ENCODE data around the gene XYLT1. TPM values are rescaled to one million over a fixed set of nuclear protein-coding genes. Genes with fewer than 3 reads are reported as not detected.

XYLT1 gene
- polyA plus RNA-seq, 1 of the 3 experiments (the other 2 are of a cell fraction): 17.6 TPM

DNA sequence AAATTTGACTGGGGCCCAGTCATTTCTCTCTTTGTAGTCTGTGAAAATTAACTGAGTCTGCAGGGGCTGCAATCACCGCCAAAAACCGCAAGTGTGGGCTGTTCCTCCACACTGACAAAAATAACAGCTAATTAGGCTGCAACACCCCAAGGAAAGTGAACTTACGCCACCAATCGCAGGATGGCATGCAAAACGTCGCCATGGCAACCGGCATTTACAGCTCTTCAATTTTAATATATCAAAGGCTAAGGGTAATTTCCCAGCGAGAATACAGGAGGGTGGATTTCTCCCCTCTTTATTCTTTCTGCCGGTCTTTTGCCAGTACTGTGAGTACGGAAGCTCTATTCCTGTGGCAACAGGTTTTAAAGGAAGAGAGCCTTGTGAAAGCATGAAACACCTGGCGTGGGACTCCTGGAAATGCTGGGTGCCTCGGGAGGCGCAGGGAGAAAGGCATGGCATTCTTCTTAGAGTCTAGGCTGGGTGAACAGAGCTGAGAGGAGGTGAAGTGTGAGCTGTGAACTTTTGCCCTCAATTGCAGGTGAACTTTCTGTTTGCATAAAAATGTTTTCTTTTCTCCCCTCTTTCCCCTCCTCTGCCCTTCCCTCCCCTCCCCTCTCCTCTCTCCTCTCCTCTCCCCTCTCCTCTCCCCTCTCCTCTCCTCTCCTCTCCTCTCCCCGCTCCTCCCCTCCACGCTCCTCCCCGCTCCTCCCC is 399.7 kb downstream of the XYLT1 start:
- no peak overlapping the region for H2AFZ ChIP-seq (ENCODE audit: low read depth)
- H3K4me3 ChIP-seq (ENCODE audit: low read depth in 2 of 2, low read length in 1 of 2): no peak overlapping the region
- 66% methylated on average over 16 of the region's 16 CpGs for WGBS (ENCODE audit: low lambda C conversion rate)
- ChIA-PET CTCF (no interaction called here), POLR2A (no interaction called here)
- no peaks in the 10 kb centered on the region for H4K20me1 ChIP-seq (ENCODE audit: insufficient read depth)
- DNase-seq: no peak
- no peaks in the 10 kb centered on the region for H3K79me2 ChIP-seq (ENCODE audit: insufficient read depth)
- no peak overlapping the region for H3K27ac ChIP-seq (ENCODE audit: low read depth in 2 of 2, low read length in 1 of 2)
- H3K9me3 ChIP-seq: no peaks in the 10 kb centered on the region
- H3F3A ChIP-seq (replicated peaks; ENCODE audit: insufficient read depth): no peaks in the 10 kb centered on the region
- H3K36me3 ChIP-seq (replicated peaks in 1 of 2; ENCODE audit: control insufficient read depth in 1 of 2, insufficient read depth in 2 of 2, low read length in 1 of 2): no peaks in the 10 kb centered on the region
- peaks cover 0 to 4% of the 10 kb centered on the region in 2 experiments; a peak in 1 of 4 replicates for H3K4me1 ChIP-seq (ENCODE audit: control insufficient read depth in 1 of 2, insufficient read depth in 2 of 2, low read depth in 1 of 2, low read length in 1 of 2)
- no peak overlapping the region for H3K9ac ChIP-seq
- no peak for TF ChIP-seq GABPA (IDR thresholded peaks at IDR 0.05; ENCODE audit: low read depth)
- TF ChIP-seq FOXM1 (IDR thresholded peaks at IDR 0.05; ENCODE audit: low read depth): no peak
- no peak for TF ChIP-seq SIN3A (IDR thresholded peaks at IDR 0.05; ENCODE audit: borderline replicate concordance, low read depth, low read length)
- no peak for TF ChIP-seq POLR2AphosphoS5 (IDR thresholded peaks at IDR 0.05; ENCODE audit: low read depth, low read length)
- TF ChIP-seq ELF1 (IDR thresholded peaks at IDR 0.05): no peak
- TF ChIP-seq, protein P1, sequence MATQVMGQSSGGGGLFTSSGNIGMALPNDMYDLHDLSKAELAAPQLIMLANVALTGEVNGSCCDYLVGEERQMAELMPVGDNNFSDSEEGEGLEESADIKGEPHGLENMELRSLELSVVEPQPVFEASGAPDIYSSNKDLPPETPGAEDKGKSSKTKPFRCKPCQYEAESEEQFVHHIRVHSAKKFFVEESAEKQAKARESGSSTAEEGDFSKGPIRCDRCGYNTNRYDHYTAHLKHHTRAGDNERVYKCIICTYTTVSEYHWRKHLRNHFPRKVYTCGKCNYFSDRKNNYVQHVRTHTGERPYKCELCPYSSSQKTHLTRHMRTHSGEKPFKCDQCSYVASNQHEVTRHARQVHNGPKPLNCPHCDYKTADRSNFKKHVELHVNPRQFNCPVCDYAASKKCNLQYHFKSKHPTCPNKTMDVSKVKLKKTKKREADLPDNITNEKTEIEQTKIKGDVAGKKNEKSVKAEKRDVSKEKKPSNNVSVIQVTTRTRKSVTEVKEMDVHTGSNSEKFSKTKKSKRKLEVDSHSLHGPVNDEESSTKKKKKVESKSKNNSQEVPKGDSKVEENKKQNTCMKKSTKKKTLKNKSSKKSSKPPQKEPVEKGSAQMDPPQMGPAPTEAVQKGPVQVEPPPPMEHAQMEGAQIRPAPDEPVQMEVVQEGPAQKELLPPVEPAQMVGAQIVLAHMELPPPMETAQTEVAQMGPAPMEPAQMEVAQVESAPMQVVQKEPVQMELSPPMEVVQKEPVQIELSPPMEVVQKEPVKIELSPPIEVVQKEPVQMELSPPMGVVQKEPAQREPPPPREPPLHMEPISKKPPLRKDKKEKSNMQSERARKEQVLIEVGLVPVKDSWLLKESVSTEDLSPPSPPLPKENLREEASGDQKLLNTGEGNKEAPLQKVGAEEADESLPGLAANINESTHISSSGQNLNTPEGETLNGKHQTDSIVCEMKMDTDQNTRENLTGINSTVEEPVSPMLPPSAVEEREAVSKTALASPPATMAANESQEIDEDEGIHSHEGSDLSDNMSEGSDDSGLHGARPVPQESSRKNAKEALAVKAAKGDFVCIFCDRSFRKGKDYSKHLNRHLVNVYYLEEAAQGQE (IDR thresholded peaks at IDR 0.05; ENCODE audit: low read depth, low read length): no peak
- TF ChIP-seq, protein P2, sequence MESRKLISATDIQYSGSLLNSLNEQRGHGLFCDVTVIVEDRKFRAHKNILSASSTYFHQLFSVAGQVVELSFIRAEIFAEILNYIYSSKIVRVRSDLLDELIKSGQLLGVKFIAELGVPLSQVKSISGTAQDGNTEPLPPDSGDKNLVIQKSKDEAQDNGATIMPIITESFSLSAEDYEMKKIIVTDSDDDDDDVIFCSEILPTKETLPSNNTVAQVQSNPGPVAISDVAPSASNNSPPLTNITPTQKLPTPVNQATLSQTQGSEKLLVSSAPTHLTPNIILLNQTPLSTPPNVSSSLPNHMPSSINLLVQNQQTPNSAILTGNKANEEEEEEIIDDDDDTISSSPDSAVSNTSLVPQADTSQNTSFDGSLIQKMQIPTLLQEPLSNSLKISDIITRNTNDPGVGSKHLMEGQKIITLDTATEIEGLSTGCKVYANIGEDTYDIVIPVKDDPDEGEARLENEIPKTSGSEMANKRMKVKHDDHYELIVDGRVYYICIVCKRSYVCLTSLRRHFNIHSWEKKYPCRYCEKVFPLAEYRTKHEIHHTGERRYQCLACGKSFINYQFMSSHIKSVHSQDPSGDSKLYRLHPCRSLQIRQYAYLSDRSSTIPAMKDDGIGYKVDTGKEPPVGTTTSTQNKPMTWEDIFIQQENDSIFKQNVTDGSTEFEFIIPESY (IDR thresholded peaks at IDR 0.05; ENCODE audit: borderline replicate concordance, low read depth): no peak
- no peak for TF ChIP-seq RFX5 (IDR thresholded peaks at IDR 0.05; ENCODE audit: low read length)
- no peaks in the 10 kb centered on the region for H3K27me3 ChIP-seq (ENCODE audit: insufficient read depth)
- H3K9me2 ChIP-seq: no peaks in the 10 kb centered on the region
- H3K4me2 ChIP-seq: no peak overlapping the region

GRCh38 chr16:17069681-17070080 is 401.1 kb downstream of the XYLT1 start:
- H3K9me3 ChIP-seq: no peaks in the 10 kb centered on the region
- ChIA-PET POLR2A (no interaction called here), CTCF (no interaction called here)
- no peak overlapping the region for H2AFZ ChIP-seq (ENCODE audit: low read depth)
- H3K9me2 ChIP-seq: no peaks in the 10 kb centered on the region
- 66% methylated on average over 2 of the region's 2 CpGs for WGBS (ENCODE audit: low lambda C conversion rate)
- H3K27ac ChIP-seq (ENCODE audit: low read depth in 2 of 2, low read length in 1 of 2): no peak overlapping the region
- H3K9ac ChIP-seq: no peak overlapping the region
- no peaks in the 10 kb centered on the region for H3K79me2 ChIP-seq (ENCODE audit: insufficient read depth)
- H3K36me3 ChIP-seq (replicated peaks in 1 of 2; ENCODE audit: control insufficient read depth in 1 of 2, insufficient read depth in 2 of 2, low read length in 1 of 2): no peaks in the 10 kb centered on the region
- no peak for TF ChIP-seq RCOR1 (IDR thresholded peaks at IDR 0.05; ENCODE audit: low read length)
- TF ChIP-seq NFIC (IDR thresholded peaks at IDR 0.05; ENCODE audit: borderline replicate concordance): no peak
- TF ChIP-seq, protein P1 (IDR thresholded peaks at IDR 0.05; ENCODE audit: low read depth, low read length): no peak
- TF ChIP-seq JUND (IDR thresholded peaks at IDR 0.05): no peak
- no peak for TF ChIP-seq MXI1 (IDR thresholded peaks at IDR 0.05; ENCODE audit: low read depth, low read length)
- TF ChIP-seq, protein P3, sequence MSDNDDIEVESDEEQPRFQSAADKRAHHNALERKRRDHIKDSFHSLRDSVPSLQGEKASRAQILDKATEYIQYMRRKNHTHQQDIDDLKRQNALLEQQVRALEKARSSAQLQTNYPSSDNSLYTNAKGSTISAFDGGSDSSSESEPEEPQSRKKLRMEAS (IDR thresholded peaks at IDR 0.05; ENCODE audit: low read depth): no peak
- TF ChIP-seq RXRA (IDR thresholded peaks at IDR 0.05; ENCODE audit: borderline replicate concordance, low read depth): no peak
- TF ChIP-seq TEAD4 (IDR thresholded peaks at IDR 0.05; ENCODE audit: borderline replicate concordance, insufficient read depth): no peak
- no peak for TF ChIP-seq ELF1 (IDR thresholded peaks at IDR 0.05)
- H3K4me3 ChIP-seq (ENCODE audit: low read depth in 2 of 2, low read length in 1 of 2): no peak overlapping the region
- DNase-seq: no peak
- H3K27me3 ChIP-seq (ENCODE audit: insufficient read depth): no peaks in the 10 kb centered on the region
- H3K4me1 ChIP-seq (ENCODE audit: control insufficient read depth in 1 of 2, insufficient read depth in 2 of 2, low read depth in 1 of 2, low read length in 1 of 2): peaks cover 0 to 4% of the 10 kb centered on the region in 2 experiments; a peak in 1 of 4 replicates
- no peak overlapping the region for H3K4me2 ChIP-seq
- H4K20me1 ChIP-seq (ENCODE audit: insufficient read depth): no peaks in the 10 kb centered on the region
- H3F3A ChIP-seq (replicated peaks; ENCODE audit: insufficient read depth): no peaks in the 10 kb centered on the region

All from SK-N-SH (cell line).